WTC11 (cell line): ENCODE data around the gene SLC25A53.

Experiments
- AR ChIP-seq: fragments of 250-450 bp; sonication (Bioruptor Pico); IDR thresholded peaks from 2 replicates; pipeline ENCODE4 v1.9.0; 2021; ENCODE audit warnings: mild to moderate bottlenecking
- ARID4B ChIP-seq: sonication (generic); formaldehyde crosslinking; IDR thresholded peaks from 2 replicates; pipeline ENCODE4 v1.8.0; 2023; ENCODE audit warnings: missing genetic modification reagents, mild to moderate bottlenecking, borderline replicate concordance
- ATF3 ChIP-seq: sonication (generic); formaldehyde crosslinking; conservative IDR thresholded peaks from 2 replicates; pipeline ENCODE4 v1.8.1; 2022; ENCODE audit warnings: mild to moderate bottlenecking, missing genetic modification reagents
- CBFB ChIP-seq: sonication (generic); formaldehyde crosslinking; IDR thresholded peaks from 2 replicates; pipeline ENCODE4 v1.8.1; 2022; ENCODE audit warnings: mild to moderate bottlenecking, low read depth, missing genetic modification reagents
- CREB1 ChIP-seq: sonication (generic); formaldehyde crosslinking; IDR thresholded peaks from 2 replicates; pipeline ENCODE4 v1.8.0; 2023; ENCODE audit warnings: mild to moderate bottlenecking, missing genetic modification reagents
- CTCF ChIP-seq: fragments of 200-600 bp; IDR thresholded peaks from 2 replicates; pipeline ENCODE4 v1.8.0; 2022; ENCODE audit warnings: antibody characterized with exemption
- ERG ChIP-seq: fragments of 250-450 bp; sonication (Bioruptor Pico); IDR thresholded peaks from 2 replicates; pipeline ENCODE4 v1.8.0; 2021; ENCODE audit warnings: mild to moderate bottlenecking
- ESRRA ChIP-seq: sonication (generic); formaldehyde crosslinking; IDR thresholded peaks from 2 replicates; pipeline ENCODE4 v1.8.1; 2022; ENCODE audit warnings: mild to moderate bottlenecking, missing genetic modification reagents, borderline replicate concordance
- ETV6 ChIP-seq: sonication (generic); formaldehyde crosslinking; IDR thresholded peaks from 2 replicates; pipeline ENCODE4 v1.8.1; 2022; ENCODE audit warnings: mild to moderate bottlenecking, missing genetic modification reagents
- HMGXB4 ChIP-seq: sonication (generic); formaldehyde crosslinking; IDR thresholded peaks from 2 replicates; pipeline ENCODE4 v1.8.1; 2023; ENCODE audit warnings: mild to moderate bottlenecking, moderate library complexity, missing genetic modification reagents
- NFE2L1 ChIP-seq: sonication (generic); formaldehyde crosslinking; IDR thresholded peaks from 2 replicates; pipeline ENCODE4 v1.8.1; 2023; ENCODE audit warnings: missing genetic modification reagents
- NR2C2 ChIP-seq: sonication (generic); formaldehyde crosslinking; IDR thresholded peaks from 2 replicates; pipeline ENCODE4 v1.8.0; 2022; ENCODE audit warnings: mild to moderate bottlenecking, missing genetic modification reagents
- RELA ChIP-seq: sonication (generic); formaldehyde crosslinking; IDR thresholded peaks from 2 replicates; pipeline ENCODE4 v1.8.1; 2022; ENCODE audit warnings: missing genetic modification reagents, mild to moderate bottlenecking, borderline replicate concordance
- USF2 ChIP-seq: sonication (generic); formaldehyde crosslinking; IDR thresholded peaks from 2 replicates; pipeline ENCODE4 v1.8.1; 2023; ENCODE audit warnings: mild to moderate bottlenecking, missing genetic modification reagents, moderate library complexity

GRCh38 chrX:104136241-104137019 is 20.4 kb downstream of the SLC25A53 start:
- TF ChIP-seq ERG (no peak), CTCF (peak; percentile 39; the same call in 1 of the 2 replicates), ATF3 (CRISPR knock-in tag) (no peak), ETV6 (no peak), HMGXB4 (no peak), USF2 (CRISPR knock-in tag) (no peak), RELA (no peak), AR (CRISPR knock-in tag) (no peak), NR2C2 (CRISPR knock-in tag) (no peak), ARID4B (CRISPR knock-in tag) (no peak), NFE2L1 (CRISPR knock-in tag) (no peak), ESRRA (CRISPR knock-in tag) (no peak), CREB1 (no peak), CBFB (CRISPR knock-in tag) (no peak)
